ENCODE measurements around the gene MRPL34. TPM values are rescaled to one million over a fixed set of nuclear protein-coding genes. Genes with fewer than 3 reads are reported as not detected.
A peak's percentile ranks its signal among the peaks of the same experiment; 100 is the strongest.

Gene MRPL34
- total RNA-seq, 1 donor from 2014 or later, result 242 TPM

DNA sequence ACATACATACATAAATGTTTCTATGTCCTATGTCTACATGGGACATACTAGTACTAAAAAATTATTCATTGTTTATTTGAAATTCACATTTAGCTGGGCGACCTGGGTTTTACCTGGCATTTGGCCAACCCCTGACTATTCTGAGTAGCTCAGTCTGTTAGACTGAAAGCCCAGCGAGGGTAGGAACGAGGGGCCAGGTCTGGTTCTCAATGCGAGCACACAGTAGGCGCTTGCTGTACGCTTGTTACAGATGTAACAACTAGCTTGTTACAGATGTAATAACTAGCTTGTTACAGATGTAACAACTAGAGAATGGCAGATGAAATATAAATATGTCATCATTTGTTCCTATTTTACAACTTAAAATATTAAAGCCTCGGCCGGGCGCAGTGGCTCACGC lies 29.9 kb downstream of the MRPL34 start:
- intact Hi-C loops (cut with micrococcal nuclease), result no loop called here

DNA sequence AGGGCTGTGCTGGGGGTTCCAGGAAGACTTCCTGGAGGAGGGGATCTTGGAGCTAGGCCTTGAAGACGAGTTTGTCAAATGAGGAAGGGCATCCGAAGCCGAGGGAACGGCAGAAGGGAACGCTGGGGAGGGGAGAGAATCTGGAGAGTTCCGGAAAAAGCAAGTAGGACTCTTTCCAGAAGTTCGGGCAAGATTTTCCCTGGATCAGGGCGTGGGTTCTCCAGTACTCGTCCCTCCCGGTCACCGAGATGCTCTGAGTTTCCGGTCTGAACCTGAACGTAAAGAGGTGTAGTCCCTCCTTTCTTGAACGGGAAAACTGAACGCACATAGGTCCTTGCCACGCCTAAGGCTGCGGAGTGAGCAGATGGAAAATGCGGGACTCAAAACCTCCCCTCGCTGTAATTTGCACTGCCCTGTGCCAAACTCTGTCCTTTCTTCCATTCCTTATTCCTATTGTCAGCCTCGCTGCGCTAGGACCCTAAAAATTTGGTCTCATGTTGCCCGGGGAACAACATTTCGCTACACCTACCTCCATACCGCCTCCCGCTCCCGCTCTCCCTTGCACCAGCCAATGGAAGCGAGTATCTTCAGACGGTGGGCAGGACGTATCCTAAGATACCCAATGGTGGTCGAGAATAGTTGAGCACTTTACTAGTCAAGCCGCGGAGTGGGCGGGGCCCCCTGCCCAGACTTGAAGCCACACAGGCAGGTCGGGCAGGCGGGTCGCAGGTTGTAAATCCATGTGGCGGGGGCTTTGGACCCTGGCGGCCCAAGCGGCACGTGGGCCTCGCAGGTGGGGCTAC lies 31.4 kb downstream of the MRPL34 start, which contains the start of gene GTPBP3:
GTPBP3 (plus strand) TSS at position 682 of the 803 bp plus-strand sequence; CDS start at position 741, 59 bp downstream.
- DNase-seq (peak; percentile 98), ATAC-seq (peak; percentile 90)
- intact Hi-C loops (cut with micrococcal nuclease), result no loop called here

More for the DNA sequence above, 29.9 kb downstream of the MRPL34 start:
- no peak for ATAC-seq
- no peak for DNase-seq

DNA sequence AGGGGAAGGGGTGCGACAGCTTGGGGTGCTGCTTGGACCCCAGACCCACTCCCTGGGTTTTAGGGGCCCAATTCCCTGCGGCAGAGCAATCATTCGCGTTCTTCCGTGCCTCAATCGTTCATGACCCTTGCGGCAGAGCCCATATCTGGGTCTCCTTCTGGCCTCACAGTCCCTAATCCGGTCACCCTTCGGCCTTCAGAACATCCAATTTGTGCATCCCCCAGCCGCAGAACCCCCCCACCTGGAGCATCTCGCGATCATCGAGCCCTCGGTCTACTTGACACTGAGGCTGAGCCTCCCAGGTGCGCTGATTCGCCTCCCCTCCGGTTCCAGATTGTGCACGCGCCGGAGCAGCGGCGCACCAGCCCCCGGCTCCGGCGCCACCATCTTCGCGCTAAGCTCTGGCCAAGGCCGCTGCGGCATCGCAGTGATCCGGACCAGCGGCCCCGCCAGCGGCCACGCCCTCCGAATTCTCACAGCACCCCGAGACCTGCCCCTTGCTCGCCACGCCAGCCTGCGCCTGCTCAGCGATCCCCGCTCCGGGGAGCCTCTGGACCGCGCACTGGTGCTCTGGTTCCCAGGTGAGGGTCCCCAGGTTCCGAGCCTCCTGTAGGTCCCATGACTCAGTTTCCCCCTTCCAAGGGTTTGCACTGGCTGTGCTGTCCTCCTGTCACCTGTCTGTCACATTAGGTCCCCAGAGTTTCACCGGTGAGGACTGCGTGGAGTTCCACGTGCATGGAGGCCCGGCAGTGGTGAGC lies 32.2 kb downstream of the MRPL34 start:
- peak; percentile 37 for DNase-seq
- no peak for ATAC-seq
- intact Hi-C loops (cut with micrococcal nuclease), result no loop called here

DNA sequence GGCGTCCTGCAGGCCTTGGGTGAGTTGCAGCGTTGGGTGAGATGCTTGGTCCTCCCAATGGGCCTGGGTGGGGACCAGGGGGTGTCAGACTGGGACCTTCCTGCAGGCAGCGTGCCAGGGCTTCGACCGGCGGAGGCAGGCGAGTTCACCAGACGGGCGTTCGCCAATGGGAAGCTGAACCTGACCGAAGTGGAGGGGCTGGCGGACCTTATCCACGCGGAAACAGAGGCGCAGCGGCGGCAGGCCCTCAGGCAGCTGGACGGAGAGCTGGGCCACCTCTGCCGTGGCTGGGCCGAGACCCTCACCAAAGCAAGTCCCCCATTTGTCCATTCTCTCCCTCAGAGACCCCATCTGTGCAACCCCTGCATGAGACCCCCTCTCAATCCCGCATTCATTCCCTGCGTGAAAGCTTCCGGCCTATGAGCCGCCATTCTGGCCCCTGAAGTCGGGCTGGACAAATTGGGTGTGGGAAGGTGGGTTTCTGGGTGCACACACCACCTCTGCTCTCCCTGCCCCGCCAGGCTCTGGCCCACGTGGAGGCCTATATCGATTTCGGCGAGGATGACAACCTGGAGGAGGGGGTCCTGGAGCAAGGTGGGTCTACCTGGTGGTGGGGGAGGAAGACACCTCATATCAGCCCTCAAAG lies 32.9 kb downstream of the MRPL34 start:
- no peak for ATAC-seq
- DNase-seq, result peak; percentile 48
- intact Hi-C loops (cut with micrococcal nuclease), result no loop called here

DNA sequence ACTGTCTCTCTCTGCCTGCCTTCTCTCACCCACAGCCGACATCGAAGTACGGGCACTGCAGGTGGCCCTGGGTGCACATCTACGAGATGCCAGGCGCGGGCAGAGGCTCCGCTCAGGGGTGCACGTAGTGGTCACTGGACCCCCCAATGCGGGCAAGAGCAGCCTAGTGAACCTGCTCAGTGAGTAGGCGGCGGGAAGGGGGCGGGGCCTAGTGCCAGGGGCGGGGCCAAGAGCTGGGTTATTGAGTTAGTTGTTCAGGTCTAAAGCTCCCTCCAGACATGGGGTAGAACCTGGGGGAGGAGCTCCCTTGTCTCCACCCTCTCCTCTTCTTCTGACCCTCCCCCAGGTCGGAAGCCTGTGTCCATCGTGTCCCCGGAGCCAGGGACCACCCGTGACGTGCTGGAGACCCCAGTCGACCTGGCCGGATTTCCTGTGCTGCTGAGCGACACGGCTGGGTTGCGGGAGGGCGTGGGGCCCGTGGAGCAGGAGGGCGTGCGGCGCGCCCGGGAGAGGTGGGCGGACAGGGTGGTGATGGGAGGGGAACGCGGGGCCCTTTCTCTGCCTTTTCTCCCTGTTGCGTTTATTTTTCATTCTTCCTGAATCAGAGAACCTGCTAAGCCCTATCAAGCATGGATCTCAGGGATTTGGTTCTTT lies 33.5 kb downstream of the MRPL34 start:
- ATAC-seq, result no peak
- intact Hi-C loops (cut with micrococcal nuclease), result no loop called here
- DNase-seq, result no peak

DNA sequence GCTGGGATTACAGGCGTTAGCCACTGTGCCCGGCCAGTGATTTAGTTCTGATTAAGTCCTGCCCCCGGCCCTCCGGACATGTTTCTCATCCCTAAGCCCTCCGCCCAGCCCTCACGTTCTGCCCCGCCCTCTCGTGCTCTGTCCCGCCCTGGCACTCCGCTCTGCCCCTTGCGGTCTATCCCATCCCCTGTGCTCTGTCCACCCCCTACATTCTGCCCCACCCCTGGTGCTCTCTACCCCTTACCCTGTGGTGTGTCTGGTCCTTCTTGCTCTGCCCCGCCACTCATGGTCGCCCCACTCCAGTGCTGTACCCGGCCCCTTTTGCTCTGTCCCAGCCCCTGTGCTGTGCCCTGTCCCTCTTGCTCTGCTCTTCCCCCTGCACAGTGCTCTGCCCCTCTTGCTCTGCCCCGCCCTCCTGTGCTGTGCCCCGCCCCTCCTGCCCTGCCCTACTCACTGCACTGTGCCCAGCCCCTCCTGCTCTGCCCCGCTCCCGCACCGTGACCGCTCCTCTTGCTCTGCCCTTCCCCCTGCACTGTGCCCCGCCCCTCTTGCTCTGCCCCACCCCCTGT lies 34.7 kb downstream of the MRPL34 start:
- intact Hi-C loops (cut with micrococcal nuclease), result no loop called here
- no peak for ATAC-seq
- DNase-seq, result peak; percentile 38

DNA sequence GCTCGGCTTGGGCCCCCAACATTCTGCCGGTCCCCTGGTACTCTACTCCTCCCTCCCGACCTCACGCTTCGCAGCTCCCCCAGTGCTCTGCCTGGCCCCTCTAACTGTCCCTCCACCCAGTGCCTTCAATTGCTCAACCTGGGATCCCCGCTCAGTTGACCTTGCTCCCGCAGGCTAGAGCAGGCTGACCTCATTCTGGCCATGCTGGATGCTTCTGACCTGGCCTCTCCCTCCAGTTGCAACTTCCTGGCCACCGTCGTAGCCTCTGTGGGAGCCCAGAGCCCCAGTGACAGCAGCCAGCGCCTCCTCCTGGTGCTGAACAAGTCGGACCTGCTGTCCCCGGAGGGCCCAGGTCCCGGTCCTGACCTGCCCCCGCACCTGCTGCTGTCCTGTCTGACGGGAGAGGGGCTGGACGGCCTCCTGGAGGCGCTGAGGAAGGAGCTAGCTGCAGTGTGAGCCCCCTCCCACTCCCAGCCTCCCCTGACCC lies 35.2 kb downstream of the MRPL34 start:
- intact Hi-C loops (cut with micrococcal nuclease), result no loop called here
- no peak for ATAC-seq
- DNase-seq, result no peak

DNA sequence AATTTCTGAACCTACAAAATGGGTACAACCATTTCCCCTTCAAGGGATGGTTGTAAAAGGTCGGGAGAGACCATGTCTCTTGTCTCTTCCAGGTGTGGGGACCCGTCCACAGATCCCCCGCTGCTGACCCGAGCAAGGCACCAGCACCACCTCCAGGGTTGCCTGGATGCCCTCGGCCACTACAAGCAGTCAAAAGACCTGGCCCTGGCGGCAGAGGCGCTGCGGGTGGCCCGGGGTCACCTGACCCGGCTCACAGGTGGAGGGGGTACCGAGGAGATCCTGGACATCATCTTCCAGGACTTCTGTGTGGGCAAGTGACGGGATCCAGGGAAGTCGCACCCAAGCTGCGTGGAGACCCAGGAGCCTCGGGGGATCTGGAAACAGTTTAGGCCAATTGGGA lies 35.7 kb downstream of the MRPL34 start:
- ATAC-seq, result no peak
- DNase-seq, result no peak
- intact Hi-C loops (cut with micrococcal nuclease), result no loop called here

DNA sequence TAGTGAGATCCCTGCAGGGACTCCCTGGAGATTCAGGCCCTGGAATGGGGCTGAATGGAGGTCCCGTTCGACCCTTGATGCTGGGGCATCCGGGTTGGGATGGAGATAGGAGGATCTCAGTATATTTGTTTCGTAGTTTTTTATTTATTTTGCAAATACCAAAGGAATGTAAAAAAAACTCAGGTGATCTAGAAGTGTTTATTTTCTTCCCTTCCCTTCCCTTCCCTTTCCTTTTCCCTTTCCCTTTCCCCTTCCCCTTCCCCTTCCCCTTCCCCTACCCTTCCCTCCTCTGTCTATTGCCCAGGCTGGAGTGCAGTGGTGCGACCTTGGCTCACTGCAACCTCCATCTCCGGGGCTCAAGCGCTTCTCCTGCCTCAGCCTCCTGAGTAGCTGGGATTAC lies 36.2 kb downstream of the MRPL34 start:
- no peak for DNase-seq
- intact Hi-C loops (cut with micrococcal nuclease), result no loop called here
- no peak for ATAC-seq

DNA sequence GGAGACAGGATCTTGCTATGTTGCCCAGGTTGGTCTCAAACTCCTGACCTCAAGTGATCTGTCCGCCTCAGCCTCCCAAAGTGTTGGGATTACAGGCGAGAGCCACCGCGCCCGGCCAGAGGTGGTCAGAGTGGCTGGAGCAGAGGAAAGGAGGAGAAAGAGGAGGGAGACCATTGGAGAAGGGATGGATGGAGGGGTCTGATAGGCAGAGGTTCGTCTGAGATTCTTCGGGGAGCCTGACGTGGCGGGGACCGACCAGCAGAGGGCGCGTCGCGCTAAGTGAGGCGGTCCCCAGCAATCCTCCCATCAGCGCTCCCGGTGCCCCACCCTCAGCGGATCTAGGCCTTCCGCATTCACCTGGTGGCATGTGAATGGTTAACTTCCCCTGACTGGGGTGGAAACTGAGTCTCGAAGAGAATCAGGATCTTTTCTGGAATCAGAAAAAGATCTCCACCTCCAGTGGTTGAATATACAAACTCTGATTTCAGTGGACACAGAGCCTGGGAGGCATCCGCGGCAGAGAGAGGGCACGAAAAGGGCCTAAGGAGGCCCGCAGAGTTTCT lies 40.5 kb downstream of the MRPL34 start:
- DNase-seq (peak; percentile 88), ATAC-seq (peak; percentile 82)
- intact Hi-C loops (cut with micrococcal nuclease), result loop anchor here (5.0 kb wide), 1 partner anchor 41 kb away; no protein-coding TSS in a partner anchor

DNA sequence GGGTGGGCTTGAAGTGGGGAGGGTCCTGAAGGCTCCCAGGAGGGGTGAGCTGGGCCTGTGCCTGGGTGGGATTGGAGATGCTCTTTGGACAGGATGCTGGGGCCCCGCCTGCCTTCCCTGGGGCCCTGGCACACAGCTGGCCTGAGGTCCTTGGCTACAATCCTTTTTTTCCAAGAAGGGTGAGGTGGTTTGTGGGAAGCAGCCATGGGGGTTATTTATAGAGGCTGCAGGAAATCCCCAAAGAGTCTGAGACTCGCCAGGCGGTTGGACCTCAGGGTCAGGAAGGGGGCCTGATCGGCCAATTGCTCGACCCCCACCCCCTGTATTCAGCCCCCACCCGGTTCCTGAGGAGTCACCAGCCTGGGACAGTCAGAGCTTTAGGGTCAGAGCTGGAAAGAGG lies 41.7 kb downstream of the MRPL34 start:
- intact Hi-C loops (cut with micrococcal nuclease), result loop anchor here (5.0 kb wide), 1 partner anchor 40 kb away; no protein-coding TSS in a partner anchor
- peak; percentile 47 for DNase-seq
- ATAC-seq, result peak; percentile 66

DNA sequence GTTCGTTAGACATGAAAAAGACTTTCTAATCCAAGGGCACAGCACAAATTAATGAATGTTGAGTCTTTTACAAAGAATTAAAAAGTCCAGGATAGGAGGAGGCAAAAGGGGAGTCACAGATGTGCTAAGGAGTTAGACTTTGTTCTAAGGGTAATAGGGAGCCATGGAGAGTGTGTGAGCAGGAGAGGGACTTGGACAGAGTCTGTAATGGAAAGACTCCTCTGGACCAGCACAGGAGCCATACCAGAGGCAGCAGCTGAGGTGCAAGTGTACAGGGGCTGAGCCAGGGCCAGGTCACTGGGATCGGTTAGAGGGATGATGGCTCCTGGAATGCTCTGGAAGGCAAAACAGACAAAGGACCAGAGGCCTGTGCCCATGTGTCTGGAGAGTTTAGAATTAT lies 42.2 kb downstream of the MRPL34 start:
- ATAC-seq (no peak), DNase-seq (no peak)
- intact Hi-C loops (cut with micrococcal nuclease), result loop anchor here (5.0 kb wide), 1 partner anchor 39 kb away; no protein-coding TSS in a partner anchor

DNA sequence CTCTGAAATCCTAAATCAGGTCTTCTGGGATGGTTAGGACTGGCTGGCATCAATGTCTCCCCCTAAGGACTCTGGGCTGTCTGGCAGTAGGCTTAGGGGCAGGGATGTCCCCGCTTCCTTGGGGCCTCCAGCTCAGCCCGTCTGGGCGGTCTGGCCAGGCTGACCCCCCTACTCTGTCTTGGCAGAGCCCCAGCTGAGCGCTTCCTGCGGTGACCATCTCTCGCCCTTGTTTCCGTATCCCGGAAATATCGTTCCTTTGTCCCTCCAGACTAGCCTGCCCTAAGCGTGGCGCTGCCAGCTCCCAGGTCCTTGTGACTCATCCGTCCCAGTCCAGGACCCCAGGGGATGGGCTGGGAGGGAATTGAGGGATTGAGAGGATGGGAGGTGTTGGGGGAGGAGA lies 43.0 kb downstream of the MRPL34 start:
- ATAC-seq, result peak; percentile 72
- peak; percentile 78 for DNase-seq
- intact Hi-C loops (cut with micrococcal nuclease), result loop anchor here (5.0 kb wide), 1 partner anchor 39 kb away; no protein-coding TSS in a partner anchor

DNA sequence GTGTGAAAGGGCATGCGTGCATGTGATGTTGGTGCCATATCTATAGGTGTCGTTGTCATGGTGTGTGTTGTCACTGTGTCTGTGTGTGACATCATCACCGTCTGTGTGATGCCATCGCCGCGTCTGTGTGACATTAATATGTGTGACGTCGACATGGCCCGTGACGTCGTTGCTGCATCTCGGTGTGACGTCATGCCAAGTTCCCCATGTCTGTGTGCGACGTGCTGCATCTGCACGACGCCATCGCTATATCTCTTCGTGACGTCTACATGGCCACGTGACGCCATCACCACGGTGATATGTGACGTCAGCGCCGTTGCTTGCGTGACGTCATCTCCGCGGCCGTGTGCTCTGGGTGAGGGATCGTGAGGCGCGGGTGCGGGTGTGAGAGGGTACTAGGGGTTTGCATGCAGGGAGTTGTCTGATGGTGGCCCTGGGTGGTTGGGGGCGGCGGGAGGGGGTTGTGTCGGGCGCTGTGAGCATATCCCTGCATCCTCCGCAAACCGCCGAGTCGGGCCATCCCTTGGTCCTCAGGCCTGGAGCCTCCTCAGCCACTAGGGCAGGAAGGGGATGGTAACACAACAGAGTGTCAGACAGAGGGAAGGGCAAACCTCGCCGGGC lies 46.3 kb downstream of the MRPL34 start:
- intact Hi-C loops (cut with micrococcal nuclease), result no loop called here
- DNase-seq (no peak), ATAC-seq (no peak)

DNA sequence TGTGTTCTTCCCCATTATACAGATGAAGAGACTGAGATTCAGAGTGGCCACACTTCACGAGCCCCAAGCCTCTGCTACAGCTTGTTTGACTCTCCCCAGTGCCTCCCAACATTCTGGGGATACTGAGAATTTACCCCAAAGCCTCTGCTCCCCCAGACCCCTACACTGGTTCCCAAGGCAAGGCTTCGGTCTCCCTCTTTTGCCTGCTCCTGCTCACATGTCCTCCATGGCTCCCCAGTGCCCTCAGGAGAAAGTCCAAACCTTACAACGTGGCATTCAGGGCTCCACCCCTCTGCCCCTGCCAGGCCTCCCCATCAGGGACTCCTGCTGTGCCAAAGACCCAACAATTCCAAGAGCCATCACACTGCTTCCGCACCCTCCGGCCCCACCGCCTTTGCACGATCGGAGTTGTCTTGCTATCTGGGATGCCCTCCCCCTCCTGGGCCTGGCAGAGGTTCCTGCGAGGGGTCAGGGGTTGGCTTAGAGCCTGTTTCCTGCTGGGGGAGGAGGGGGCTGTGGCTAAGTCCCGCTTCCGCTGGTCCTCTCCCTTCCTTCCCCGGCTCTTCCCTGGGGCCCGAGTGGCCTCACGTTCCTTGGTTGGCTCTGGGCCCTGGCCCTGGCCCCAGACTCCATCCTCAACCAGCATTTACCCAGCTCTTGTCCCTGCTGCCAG lies 47.1 kb downstream of the MRPL34 start:
- intact Hi-C loops (cut with micrococcal nuclease), result no loop called here
- DNase-seq (peak; percentile 38), ATAC-seq (no peak)

DNA sequence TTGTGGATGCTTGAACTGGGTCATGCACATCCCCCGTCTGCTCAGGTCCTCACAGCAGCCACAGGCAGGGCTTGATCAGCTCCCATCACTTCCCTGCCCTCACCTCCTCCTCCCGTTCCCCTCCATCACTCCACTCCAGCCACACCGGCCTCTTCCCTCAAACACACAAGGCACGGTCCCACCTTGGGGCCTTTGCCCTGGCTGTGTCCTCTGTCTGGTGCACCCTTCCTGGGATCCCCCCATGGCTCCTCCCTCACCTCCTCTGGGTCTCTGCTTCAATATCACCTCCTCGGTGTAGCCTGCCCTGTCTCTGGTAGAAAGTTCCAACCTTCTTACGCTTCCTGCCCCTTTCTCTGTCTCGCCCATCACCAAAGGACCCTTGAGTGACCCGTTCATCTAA lies 47.7 kb downstream of the MRPL34 start:
- intact Hi-C loops (cut with micrococcal nuclease), result no loop called here
- no peak for DNase-seq
- ATAC-seq, result no peak

Data from left ventricle myocardium superior (tissue), 1 donor.